ENCODE measurements around the gene MIER2. TPM values are rescaled to one million over a fixed set of nuclear protein-coding genes. Genes with fewer than 3 reads are reported as not detected.
"Not testable (repeated sequence)": the region's sequence is repeated elsewhere in the genome, so short reads cannot be mapped to it uniquely, and the experiment has no call there.

Gene MIER2
- total and polyA plus RNA-seq, 2 donors: 8.7 to 24.9 TPM

DNA sequence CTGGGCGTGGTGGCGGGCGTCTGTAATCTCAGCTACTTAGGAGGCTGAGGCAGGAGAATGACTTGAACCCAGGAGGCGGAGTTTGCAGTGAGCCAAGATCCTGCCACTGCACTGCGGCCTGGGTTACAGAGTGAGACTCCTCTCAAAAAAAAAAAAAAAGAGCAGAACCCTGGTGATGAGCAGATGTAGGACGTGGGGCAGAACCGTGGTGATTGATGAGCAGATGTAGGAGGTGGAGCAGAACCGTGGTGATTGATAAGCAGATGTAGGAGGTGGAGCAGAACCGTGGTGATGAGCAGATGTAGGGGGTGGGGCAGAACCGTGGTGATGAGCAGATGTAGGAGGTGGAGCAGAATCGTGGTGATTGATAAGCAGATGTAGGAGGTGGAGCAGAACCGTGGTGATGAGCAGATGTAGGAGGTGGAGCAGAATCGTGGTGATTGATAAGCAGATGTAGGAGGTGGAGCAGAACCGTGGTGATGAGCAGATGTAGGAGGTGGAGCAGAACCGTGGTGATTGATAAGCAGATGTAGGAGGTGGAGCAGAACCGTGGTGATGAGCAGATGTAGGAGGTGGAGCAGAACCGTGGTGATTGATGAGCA, 36.1 kb upstream of the MIER2 start:
- not testable (repeated sequence) for H3K27ac ChIP-seq (ENCODE audit: low read depth in 1 of 2, low read length in 1 of 2); H3K4me1 ChIP-seq (ENCODE audit: control insufficient read depth in 2 of 2, insufficient read depth in 2 of 2, low read length in 2 of 2); DNase-seq (ENCODE audit: low read depth in 6 of 9, low spot score in 9 of 9); H3K4me3 ChIP-seq (ENCODE audit: low read length in 2 of 2); H3K36me3 ChIP-seq (ENCODE audit: control insufficient read depth in 2 of 2, insufficient read depth in 2 of 2, low read length in 1 of 2); H3K9me3 ChIP-seq (ENCODE audit: control insufficient read depth in 2 of 2, insufficient read depth in 1 of 2, low read length in 1 of 2)
- 83% methylated on average over 15 of the region's 17 CpGs for WGBS
- H3K27me3 ChIP-seq (ENCODE audit: control insufficient read depth in 2 of 2, insufficient read depth in 1 of 2, low read length in 1 of 2): peaks cover 3 to 24% of the 10 kb centered on the region in 2 donors

DNA sequence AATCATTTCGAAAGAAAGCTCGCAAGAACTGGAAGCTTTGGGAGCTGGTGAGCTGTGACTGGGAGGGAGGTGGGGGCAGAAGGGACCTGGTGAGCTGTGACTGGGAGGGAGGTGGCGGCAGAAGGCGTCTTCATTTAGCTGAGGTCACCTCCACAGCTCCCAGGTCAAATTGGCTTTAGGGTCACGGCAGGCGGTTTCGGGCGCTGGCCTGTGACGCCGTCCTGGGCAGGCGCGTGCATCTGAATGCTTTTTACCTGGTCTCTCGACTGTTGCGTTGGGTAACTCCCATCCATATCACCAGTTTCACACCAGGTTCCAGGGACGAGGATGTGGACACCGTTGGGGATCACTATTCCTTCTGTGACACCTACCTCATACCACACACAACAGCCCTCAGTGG, 35.2 kb upstream of the MIER2 start:
- Histone ChIP-seq H3K36me3 (ENCODE audit: control insufficient read depth in 2 of 2, insufficient read depth in 2 of 2, low read length in 1 of 2) (no peaks in the 10 kb centered on the region), H3K27me3 (ENCODE audit: control insufficient read depth in 2 of 2, insufficient read depth in 1 of 2, low read length in 1 of 2) (peaks cover 3 to 23% of the 10 kb centered on the region in 2 donors), H3K9me3 (ENCODE audit: control insufficient read depth in 2 of 2, insufficient read depth in 1 of 2, low read length in 1 of 2) (no peaks in the 10 kb centered on the region), H3K4me1 (ENCODE audit: control insufficient read depth in 2 of 2, insufficient read depth in 2 of 2, low read length in 2 of 2) (no peaks in the 10 kb centered on the region), H3K4me3 (ENCODE audit: low read length in 2 of 2) (no peak overlapping the region), H3K27ac (ENCODE audit: low read depth in 1 of 2, low read length in 1 of 2) (no peak overlapping the region)
- DNase-seq (ENCODE audit: low read depth in 6 of 9, low spot score in 9 of 9): no peak
- 93% methylated on average over 16 of the region's 16 CpGs for WGBS

DNA sequence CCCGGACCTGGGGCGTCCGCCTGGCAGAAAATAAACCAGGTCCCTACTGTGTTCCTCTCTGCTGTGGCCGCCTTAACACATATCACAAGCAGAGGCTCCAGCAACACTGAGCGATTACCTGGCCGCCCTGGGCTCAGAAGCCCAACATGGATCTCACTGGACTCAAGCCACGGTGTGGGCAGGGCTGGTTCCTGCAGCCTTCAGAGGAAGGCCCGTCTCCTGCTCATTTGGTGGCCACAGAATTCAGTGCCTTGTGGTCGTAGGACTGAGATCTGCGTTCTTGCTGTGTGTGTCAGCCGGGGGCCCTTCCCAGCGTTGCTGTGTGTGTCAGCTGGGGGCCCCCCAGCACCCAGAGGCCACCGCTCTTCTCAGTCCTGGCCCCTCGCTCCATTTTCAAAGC, 34.1 kb upstream of the MIER2 start:
- Histone ChIP-seq H3K9me3 (ENCODE audit: control insufficient read depth in 2 of 2, insufficient read depth in 1 of 2, low read length in 1 of 2) (no peaks in the 10 kb centered on the region), H3K4me1 (ENCODE audit: control insufficient read depth in 2 of 2, insufficient read depth in 2 of 2, low read length in 2 of 2) (no peaks in the 10 kb centered on the region), H3K36me3 (ENCODE audit: control insufficient read depth in 2 of 2, insufficient read depth in 2 of 2, low read length in 1 of 2) (no peaks in the 10 kb centered on the region), H3K27me3 (ENCODE audit: control insufficient read depth in 2 of 2, insufficient read depth in 1 of 2, low read length in 1 of 2) (peaks cover 0 to 16% of the 10 kb centered on the region in 2 donors), H3K4me3 (ENCODE audit: low read length in 2 of 2) (no peak overlapping the region), H3K27ac (ENCODE audit: low read depth in 1 of 2, low read length in 1 of 2) (no peak overlapping the region)
- WGBS: 92% methylated on average over 14 of the region's 14 CpGs
- no peak for DNase-seq (ENCODE audit: low read depth in 6 of 9, low spot score in 9 of 9)

DNA sequence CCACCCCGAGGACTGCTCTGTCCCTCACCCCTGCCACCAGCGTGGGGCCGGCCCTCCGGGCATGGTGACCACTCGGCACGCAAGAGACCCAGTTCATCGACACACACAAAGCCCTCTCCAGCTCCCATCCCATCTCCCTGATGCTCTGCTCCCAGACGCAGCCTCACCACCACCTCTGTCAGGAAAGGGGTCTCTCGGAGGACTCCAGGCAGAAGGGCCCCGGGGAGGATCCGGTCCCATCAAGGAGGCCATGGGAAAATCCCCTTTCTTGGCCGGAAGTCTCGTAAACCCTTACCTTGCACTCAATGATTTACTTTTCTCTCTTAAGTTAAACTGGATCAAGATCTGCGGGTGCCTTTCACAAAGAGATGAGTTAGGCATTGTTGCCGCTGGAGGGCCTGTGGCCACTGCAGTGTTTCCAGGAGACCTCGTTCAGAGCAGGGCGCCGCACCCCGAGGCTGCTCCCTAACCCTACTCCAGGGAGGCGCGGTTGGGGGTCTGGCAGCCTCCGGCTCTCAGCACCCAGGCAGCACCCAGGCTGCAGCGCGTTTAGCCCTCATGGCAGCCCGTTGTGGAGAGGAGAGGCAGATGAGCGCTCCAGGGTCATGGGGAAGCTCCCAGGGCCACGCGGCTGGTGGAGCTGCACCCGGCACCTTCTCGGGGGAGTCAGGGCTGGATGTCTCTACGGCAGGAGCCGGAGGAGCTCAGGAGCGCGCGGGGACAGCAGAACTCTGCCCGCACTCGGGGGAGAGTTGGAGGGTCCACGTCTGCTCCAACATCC, 33.4 kb upstream of the MIER2 start:
- Histone ChIP-seq H3K9me3 (ENCODE audit: control insufficient read depth in 2 of 2, insufficient read depth in 1 of 2, low read length in 1 of 2) (no peaks in the 10 kb centered on the region), H3K27me3 (ENCODE audit: control insufficient read depth in 2 of 2, insufficient read depth in 1 of 2, low read length in 1 of 2) (peaks cover 0 to 9% of the 10 kb centered on the region in 2 donors), H3K4me1 (ENCODE audit: control insufficient read depth in 2 of 2, insufficient read depth in 2 of 2, low read length in 2 of 2) (no peaks in the 10 kb centered on the region), H3K36me3 (ENCODE audit: control insufficient read depth in 2 of 2, insufficient read depth in 2 of 2, low read length in 1 of 2) (no peaks in the 10 kb centered on the region), H3K4me3 (ENCODE audit: low read length in 2 of 2) (no peak overlapping the region), H3K27ac (ENCODE audit: low read depth in 1 of 2, low read length in 1 of 2) (no peak overlapping the region)
- no peak for DNase-seq (ENCODE audit: low read depth in 6 of 9, low spot score in 9 of 9)
- 81% methylated on average over 38 of the region's 38 CpGs for WGBS

DNA sequence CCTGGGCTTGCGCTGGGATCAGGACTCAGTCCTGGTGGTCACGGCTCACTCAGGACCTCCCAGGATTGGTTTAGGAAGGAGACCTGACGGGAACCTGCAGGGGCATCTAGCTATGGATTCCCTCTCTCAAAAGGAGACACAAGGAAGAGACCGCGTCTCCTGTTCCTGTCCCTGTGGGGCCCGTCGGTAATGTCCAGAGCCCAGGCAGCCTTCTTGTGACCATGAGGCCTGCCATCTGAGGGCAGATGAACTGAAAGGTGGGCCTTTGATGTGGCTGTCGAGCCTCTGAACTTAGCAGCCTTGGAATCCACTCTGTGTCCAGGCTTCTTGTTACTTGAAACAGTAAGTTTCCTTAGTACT, 31.5 kb upstream of the MIER2 start:
- no peak overlapping the region for H3K4me3 ChIP-seq (ENCODE audit: low read length in 2 of 2)
- no peak for DNase-seq (ENCODE audit: low read depth in 6 of 9, low spot score in 9 of 9)
- no peak overlapping the region for H3K27ac ChIP-seq (ENCODE audit: low read depth in 1 of 2, low read length in 1 of 2)
- H3K4me1 ChIP-seq (ENCODE audit: control insufficient read depth in 2 of 2, insufficient read depth in 2 of 2, low read length in 2 of 2): no peaks in the 10 kb centered on the region
- WGBS: 96% methylated on average over 8 of the region's 8 CpGs
- no peaks in the 10 kb centered on the region for H3K9me3 ChIP-seq (ENCODE audit: control insufficient read depth in 2 of 2, insufficient read depth in 1 of 2, low read length in 1 of 2)
- peaks cover 0 to 6% of the 10 kb centered on the region in 2 donors for H3K27me3 ChIP-seq (ENCODE audit: control insufficient read depth in 2 of 2, insufficient read depth in 1 of 2, low read length in 1 of 2)
- H3K36me3 ChIP-seq (ENCODE audit: control insufficient read depth in 2 of 2, insufficient read depth in 2 of 2, low read length in 1 of 2): no peaks in the 10 kb centered on the region

DNA sequence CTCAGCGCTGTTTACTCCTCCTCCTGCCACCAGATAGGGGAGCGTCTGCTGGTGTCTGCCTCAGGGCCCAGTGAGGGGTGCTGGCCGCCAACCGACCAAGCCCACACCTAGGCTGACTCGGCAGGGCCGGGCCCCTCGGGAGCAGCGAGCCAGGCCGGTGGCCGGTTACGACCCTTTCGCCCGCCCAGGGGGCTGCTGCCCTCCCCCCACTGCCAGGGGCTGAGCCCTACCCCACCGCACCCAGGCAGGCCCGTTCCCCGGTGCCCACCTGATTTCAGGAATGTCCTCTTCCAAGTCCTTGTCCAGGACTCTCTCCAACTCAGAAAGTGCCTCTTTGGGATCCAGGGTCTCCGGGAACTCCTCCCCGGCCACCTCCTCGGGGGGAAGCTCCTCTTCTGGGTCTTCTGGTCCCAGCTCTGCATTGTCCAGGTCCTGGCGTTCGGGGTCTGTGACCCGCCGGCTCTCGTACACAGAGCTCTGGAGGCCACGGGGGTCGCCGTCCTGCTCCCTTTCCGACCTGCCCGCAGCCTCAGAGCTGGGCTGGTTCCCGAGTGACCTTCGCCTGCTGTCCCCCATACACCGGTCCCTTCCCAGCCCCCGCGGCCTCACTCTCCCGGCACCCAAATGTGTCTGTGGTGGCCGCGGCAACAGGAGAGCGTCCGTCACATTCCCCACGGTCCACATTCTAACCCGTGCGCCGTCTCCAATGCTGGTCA, 31.0 kb upstream of the MIER2 start:
- 84% methylated on average over 43 of the region's 43 CpGs for WGBS
- Histone ChIP-seq H3K36me3 (ENCODE audit: control insufficient read depth in 2 of 2, insufficient read depth in 2 of 2, low read length in 1 of 2) (no peaks in the 10 kb centered on the region), H3K27me3 (ENCODE audit: control insufficient read depth in 2 of 2, insufficient read depth in 1 of 2, low read length in 1 of 2) (peaks cover 0 to 6% of the 10 kb centered on the region in 2 donors), H3K4me3 (ENCODE audit: low read length in 2 of 2) (no peak overlapping the region), H3K27ac (ENCODE audit: low read depth in 1 of 2, low read length in 1 of 2) (no peak overlapping the region), H3K9me3 (ENCODE audit: control insufficient read depth in 2 of 2, insufficient read depth in 1 of 2, low read length in 1 of 2) (no peaks in the 10 kb centered on the region), H3K4me1 (ENCODE audit: control insufficient read depth in 2 of 2, insufficient read depth in 2 of 2, low read length in 2 of 2) (no peaks in the 10 kb centered on the region)
- no peak for DNase-seq (ENCODE audit: low read depth in 6 of 9, low spot score in 9 of 9)

DNA sequence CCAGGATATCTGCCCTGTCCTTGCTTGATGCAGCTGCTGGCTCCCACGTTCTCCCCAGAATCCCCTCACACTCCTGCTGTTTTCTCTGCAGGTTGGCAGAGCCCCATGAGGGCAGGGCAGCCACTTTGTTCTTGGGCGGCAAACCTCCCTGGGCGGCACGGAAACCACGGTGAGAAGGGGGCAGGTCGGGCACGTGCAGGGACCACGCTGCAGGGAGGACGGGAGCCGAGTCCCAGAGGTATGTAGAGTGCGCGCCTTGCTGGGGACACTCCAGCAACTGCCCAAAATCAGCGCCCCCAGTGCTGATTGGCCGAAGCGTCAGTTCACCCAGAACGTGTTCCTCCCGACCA, 30.3 kb upstream of the MIER2 start:
- no peaks in the 10 kb centered on the region for H3K4me1 ChIP-seq (ENCODE audit: control insufficient read depth in 2 of 2, insufficient read depth in 2 of 2, low read length in 2 of 2)
- 77% methylated on average over 17 of the region's 17 CpGs for WGBS
- H3K36me3 ChIP-seq (ENCODE audit: control insufficient read depth in 2 of 2, insufficient read depth in 2 of 2, low read length in 1 of 2): no peaks in the 10 kb centered on the region
- H3K4me3 ChIP-seq (ENCODE audit: low read length in 2 of 2): no peak overlapping the region
- H3K27me3 ChIP-seq (ENCODE audit: control insufficient read depth in 2 of 2, insufficient read depth in 1 of 2, low read length in 1 of 2): peaks cover 0 to 6% of the 10 kb centered on the region in 2 donors
- no peak for DNase-seq (ENCODE audit: low read depth in 6 of 9, low spot score in 9 of 9)
- no peaks in the 10 kb centered on the region for H3K9me3 ChIP-seq (ENCODE audit: control insufficient read depth in 2 of 2, insufficient read depth in 1 of 2, low read length in 1 of 2)
- no peak overlapping the region for H3K27ac ChIP-seq (ENCODE audit: low read depth in 1 of 2, low read length in 1 of 2)

DNA sequence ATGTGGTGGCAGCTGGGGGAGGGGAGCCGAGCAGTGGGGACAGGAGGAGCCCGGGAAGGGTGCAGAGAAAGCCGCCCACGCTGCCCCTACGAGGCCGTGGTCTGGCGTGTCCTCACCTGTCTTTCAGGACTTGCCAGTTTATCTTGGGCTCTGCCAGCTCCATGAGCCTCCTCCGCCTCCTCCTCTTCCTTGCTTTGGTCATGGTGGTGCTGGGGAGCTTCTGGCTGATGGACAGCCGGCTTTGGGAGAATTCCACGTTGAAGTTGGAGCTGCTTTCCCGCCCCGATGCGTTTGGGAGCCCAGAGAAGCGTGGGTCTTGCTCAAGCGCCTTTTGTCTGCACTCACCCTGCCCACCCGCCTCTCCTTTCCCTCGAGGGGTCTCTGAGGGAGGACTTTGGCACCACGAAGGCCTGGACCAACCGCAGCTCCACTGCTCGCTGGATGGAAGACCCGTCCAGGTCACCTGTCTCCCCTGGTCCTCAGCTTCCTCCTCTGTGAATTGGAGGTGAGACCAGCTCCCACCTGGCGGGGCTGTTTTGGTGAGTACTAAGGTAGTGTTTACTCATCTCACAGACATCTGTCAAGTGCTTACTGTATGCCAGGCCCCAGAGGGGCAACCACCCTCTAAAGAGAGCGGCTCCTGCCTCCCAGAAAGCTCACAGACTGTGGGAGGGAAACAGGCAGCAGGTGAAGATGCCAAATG, 29.7 kb upstream of the MIER2 start:
- H3K36me3 ChIP-seq (ENCODE audit: control insufficient read depth in 2 of 2, insufficient read depth in 2 of 2, low read length in 1 of 2): no peaks in the 10 kb centered on the region
- H3K9me3 ChIP-seq (ENCODE audit: control insufficient read depth in 2 of 2, insufficient read depth in 1 of 2, low read length in 1 of 2): no peaks in the 10 kb centered on the region
- peaks cover 0 to 6% of the 10 kb centered on the region in 2 donors for H3K27me3 ChIP-seq (ENCODE audit: control insufficient read depth in 2 of 2, insufficient read depth in 1 of 2, low read length in 1 of 2)
- no peak overlapping the region for H3K27ac ChIP-seq (ENCODE audit: low read depth in 1 of 2, low read length in 1 of 2)
- no peaks in the 10 kb centered on the region for H3K4me1 ChIP-seq (ENCODE audit: control insufficient read depth in 2 of 2, insufficient read depth in 2 of 2, low read length in 2 of 2)
- 83% methylated on average over 23 of the region's 23 CpGs for WGBS
- no peak overlapping the region for H3K4me3 ChIP-seq (ENCODE audit: low read length in 2 of 2)
- no peak for DNase-seq (ENCODE audit: low read depth in 6 of 9, low spot score in 9 of 9)
